ENCODE data around the gene MARCKS. TPM values are rescaled to one million over a fixed set of nuclear protein-coding genes. Genes with fewer than 3 reads are reported as not detected.

Gene MARCKS
- total and polyA plus RNA-seq, 2 of the 13 experiments (the other 11 are each of a cell fraction or from before 2014, with no cell fraction given) = 30.5 to 39.5 TPM

- TF ChIP-seq ZNF800 (CRISPR knock-in tag; IDR thresholded peaks at IDR 0.05) (0 out of 2 replicates have a peak, but pooled peaks have one; percentile 39), ZNF709 (CRISPR knock-in tag; IDR thresholded peaks at IDR 0.05) (peak; percentile 75; the same call in 1 of the 2 replicates), ZGPAT (CRISPR knock-in tag; IDR thresholded peaks at IDR 0.05) (peak; percentile 64; the same call in 1 of the 2 replicates), ASH2L (IDR thresholded peaks at IDR 0.05; ENCODE audit: insufficient read length, low read depth, low read length) (peak; percentile 73), ZNF234 (CRISPR knock-in tag; conservative IDR thresholded peaks at IDR 0.05) (0 out of 2 replicates have a peak, but pooled peaks have one; percentile 59), PATZ1 (CRISPR knock-in tag; IDR thresholded peaks at IDR 0.05) (peak; percentile 67), POLR2AphosphoS5 (IDR thresholded peaks at IDR 0.05; ENCODE audit: low read depth, low read length) (peak; percentile 87), MYNN (CRISPR knock-in tag; IDR thresholded peaks at IDR 0.05; ENCODE audit: low read depth) (no peak), ZNF513 (CRISPR knock-in tag; conservative IDR thresholded peaks at IDR 0.05) (no peak), HNF1A (IDR thresholded peaks at IDR 0.05; ENCODE audit: low read depth) (0 out of 2 replicates have a peak, but pooled peaks have one; percentile 17), HNF1A (CRISPR knock-in tag; IDR thresholded peaks at IDR 0.05; ENCODE audit: borderline replicate concordance) (no peak), RBM22 (optimal IDR thresholded peaks at IDR 0.05; ENCODE audit: low read length) (no peak), ZNF777 (CRISPR knock-in tag; IDR thresholded peaks at IDR 0.05) (peak; percentile 25; the same call in 1 of the 2 replicates), HNRNPK (IDR thresholded peaks at IDR 0.05; ENCODE audit: low read depth, low read length, poor library complexity, severe bottlenecking) (no peak), ZNF652 (CRISPR knock-in tag; IDR thresholded peaks at IDR 0.05; ENCODE audit: borderline replicate concordance, low read depth) (peak; percentile 87), HDAC6 (IDR thresholded peaks at IDR 0.05; ENCODE audit: low read depth, low read length) (no peak)
Observed at GRCh38 chr6:113856625-113857555, at the start of gene MARCKS (continued).
